GM19455 (cell line): ENCODE data around the gene ACAD11.
A peak's percentile ranks its signal among the peaks of the same experiment; 100 is the strongest.
"Not testable (repeated sequence)": the region's sequence is repeated elsewhere in the genome, so short reads cannot be mapped to it uniquely, and the experiment has no call there.

ENCODE experiments used
- ATAC-seq: cut with Tn5 transposase; IDR thresholded peaks from one replicate; pipeline ENCODE4 v1.9.1; 2021; ENCODE audit not compliant: unreplicated experiment

ACAD11 gene

GRCh38 chr3:132556036-132556386 is 103.6 kb downstream of the ACAD11 start:
- ATAC-seq = not testable (repeated sequence)

GRCh38 chr3:132555306-132556035 is 104.1 kb downstream of the ACAD11 start:
- ATAC-seq = no peak

- ATAC-seq = no peak
Observed at GRCh38 chr3:132554437-132554836, 105.2 kb downstream of the ACAD11 start.

- no peak for ATAC-seq
Observed at GRCh38 chr3:132553826-132554225, 105.8 kb downstream of the ACAD11 start.

GRCh38 chr3:132550579-132551305 is 108.9 kb downstream of the ACAD11 start:
- ATAC-seq = no peak

- peak; percentile 75 for ATAC-seq
Observed at GRCh38 chr3:132549890-132550578, 109.6 kb downstream of the ACAD11 start.

- no peak for ATAC-seq
Observed at GRCh38 chr3:132549169-132549568, 110.4 kb downstream of the ACAD11 start.

- ATAC-seq = no peak
Observed at GRCh38 chr3:132545471-132545870, 114.1 kb downstream of the ACAD11 start.

- no peak for ATAC-seq
Observed at GRCh38 chr3:132544130-132544529, 115.5 kb downstream of the ACAD11 start.

- no peak for ATAC-seq
Observed at GRCh38 chr3:132543011-132543739, 116.4 kb downstream of the ACAD11 start.

- no peak for ATAC-seq
Observed at GRCh38 chr3:132542577-132542976, 117.0 kb downstream of the ACAD11 start.

- ATAC-seq = no peak
Observed at GRCh38 chr3:132539681-132540080, 119.9 kb downstream of the ACAD11 start.

GRCh38 chr3:132538072-132538471 is 121.5 kb downstream of the ACAD11 start:
- ATAC-seq = no peak

- no peak for ATAC-seq
Observed at GRCh38 chr3:132537297-132537696, 122.3 kb downstream of the ACAD11 start.

- ATAC-seq = no peak
Observed at GRCh38 chr3:132536442-132537153, 123.0 kb downstream of the ACAD11 start.

GRCh38 chr3:132535575-132536441 is 123.8 kb downstream of the ACAD11 start:
- ATAC-seq = no peak

GRCh38 chr3:132530624-132531023 is 129.0 kb downstream of the ACAD11 start:
- no peak for ATAC-seq

GRCh38 chr3:132522353-132522752 is 137.3 kb downstream of the ACAD11 start:
- peak; percentile 96 for ATAC-seq

- no peak for ATAC-seq
Observed at GRCh38 chr3:132521901-132522300, 137.7 kb downstream of the ACAD11 start.

- no peak for ATAC-seq
Observed at GRCh38 chr3:132519914-132520313, 139.7 kb downstream of the ACAD11 start.
